GM18517 (cell line): Measurements from ENCODE around the gene LHX3.
"Not testable (repeated sequence)": the region's sequence is repeated elsewhere in the genome, so short reads cannot be mapped to it uniquely, and the experiment has no call there.

Experiments
- ATAC-seq: cut with Tn5 transposase; IDR thresholded peaks from one replicate; pipeline ENCODE4 v1.9.1; 2021; ENCODE audit warnings: mild to moderate bottlenecking, moderate library complexity; ENCODE audit not compliant: unreplicated experiment

LHX3 gene

DNA sequence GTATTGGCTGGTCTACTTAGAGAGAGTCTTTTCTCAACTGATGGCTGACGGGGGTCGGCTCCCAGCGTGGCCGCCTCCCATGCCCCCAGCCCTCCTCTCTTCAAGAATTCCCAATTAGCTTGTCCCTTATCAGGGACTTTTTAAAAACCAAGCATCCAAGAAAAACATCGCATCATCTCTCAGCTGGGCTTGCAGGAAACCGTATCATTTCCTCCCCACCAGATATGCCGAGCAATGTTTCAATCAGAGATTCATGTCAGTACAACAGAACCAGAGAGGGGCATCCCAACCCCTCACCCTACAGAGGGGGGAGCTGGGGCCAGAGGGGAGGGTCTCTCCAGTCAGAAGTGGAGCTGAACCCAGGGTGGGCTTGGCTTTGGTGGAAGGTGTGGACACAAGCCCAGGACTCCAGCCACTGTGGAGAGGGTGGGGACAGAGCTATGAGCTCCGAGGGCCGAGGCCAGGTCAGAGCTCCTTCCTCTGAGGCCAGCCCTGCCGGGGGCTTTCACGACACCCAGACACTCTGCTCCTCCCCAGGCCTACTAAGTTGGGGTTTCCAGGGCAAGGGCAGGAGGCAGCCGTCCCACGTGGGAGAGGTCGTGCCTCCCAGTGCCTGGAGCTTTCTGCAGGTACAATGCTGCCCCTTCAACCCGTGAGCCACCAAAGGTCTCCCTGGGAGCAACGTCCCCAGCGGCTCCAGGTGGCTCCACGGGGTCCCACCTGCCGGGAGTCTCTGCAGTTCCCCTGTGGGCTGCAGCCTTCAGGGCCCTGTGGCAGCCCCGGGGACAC is 47.3 kb downstream of the LHX3 start:
- no peak for ATAC-seq

DNA sequence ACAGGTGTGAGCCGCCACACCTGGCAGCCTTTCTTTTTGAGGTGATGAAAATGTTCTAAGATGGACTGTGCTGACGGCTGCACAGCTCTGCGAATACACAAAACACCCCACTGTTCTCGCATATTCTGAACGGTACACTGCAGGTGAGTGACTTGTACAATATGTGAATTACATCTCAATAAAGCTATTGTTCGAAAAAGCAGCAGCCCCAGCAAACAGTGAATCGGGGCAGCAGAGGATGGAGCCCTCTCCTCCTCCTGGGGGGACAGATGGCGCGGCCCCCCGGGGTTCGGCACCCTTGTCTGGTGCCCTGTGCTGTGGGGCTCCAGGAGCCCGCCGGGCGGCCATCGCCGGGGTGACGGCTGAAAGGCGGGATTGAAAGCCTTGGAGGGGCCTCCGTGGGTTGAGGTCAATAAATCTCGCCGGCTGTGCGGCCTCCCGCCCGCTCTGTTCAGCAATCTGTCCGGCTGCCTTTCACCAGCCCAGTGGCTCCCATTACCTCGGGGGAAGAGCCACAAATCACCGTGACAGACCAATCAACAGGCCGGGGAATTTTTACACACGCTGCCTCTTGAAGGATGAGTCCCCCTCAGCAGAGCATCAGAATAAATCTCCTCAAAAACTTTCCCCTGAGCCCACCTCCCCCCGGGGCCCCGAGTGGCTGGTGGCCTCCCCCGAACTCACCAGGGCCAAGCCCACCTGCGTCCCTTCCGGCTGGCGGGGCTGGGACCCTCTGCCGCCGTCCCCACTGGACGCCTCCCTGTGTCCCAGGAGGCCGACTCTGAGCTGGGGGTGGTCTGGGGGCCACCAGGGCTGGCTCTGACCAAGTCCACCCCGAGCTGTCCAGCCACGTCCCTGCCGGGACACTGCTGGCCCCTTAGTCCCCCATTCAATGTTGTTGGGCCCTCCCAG is 48.5 kb downstream of the LHX3 start:
- no peak for ATAC-seq

DNA sequence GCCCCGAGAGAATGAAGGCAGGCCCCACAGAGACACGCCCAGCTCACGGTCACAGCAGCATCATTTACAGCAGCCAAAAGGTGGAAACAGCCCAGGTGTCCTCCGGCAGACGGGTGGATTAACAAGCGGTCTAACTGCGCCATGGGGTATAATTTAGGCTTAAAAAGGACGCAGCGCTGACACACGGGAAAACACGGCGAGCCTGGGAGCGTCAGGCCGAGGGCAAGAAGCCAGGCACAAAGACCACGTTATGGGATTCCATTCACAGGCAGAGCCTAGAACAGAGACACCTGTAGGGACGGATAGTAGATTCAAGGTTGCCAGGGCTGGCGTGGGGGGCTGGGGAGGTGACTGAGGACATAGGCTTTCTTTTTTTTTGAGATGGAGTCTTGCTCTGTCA is 49.4 kb downstream of the LHX3 start:
- no peak for ATAC-seq

DNA sequence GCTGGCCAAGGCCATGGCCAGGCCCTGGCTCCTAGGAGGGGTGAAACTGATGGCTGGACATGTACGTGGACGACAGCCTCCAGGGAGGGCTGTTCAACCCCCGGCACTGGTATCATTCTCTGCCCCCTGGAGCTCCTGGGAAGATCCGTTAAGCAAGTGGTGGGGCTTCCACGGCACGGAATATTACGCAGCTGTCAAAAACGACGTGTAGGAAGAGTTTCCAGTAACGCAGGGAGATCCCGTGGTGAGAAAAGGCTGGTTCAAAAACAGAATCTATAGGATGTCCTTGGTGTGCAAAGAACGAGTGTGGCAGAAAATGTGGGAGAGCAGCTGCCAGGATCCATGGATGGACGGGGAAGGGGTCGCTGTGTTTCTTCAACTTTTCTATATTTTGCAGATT is 50.0 kb downstream of the LHX3 start:
- no peak for ATAC-seq

DNA sequence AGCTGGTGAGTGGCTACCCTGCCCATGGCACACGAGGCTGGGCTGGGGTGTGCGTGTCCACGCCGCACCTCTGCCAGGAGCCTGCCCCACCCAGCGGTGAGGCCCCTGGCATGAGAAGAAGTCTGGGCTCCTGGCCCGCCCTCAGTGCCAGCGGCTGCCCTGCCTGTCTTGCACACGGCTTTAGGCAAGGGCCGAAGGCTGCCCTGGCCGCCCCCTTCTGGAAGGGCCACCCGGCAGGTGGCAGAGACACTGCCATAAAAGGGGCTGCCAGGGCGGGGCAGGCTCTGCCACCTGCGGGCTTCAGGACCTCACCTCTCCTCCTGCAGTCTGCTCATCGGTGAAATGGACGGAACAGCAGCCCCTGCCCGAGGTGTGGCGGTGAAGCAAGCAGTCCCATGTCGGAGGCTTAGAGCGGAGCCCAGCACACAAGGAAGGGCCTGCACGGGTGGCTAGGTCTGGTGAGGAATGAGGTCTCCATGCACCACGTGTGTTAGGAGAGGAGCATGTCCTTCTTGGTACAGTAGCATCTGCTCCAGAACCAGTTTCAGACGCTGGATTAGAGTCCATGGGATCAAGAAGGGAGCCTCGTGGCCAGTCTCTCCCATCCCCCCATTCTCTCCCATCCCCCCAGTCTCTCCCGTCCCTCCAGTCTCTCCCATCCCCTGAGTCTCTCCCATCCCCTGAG is 51.4 kb downstream of the LHX3 start:
- no peak for ATAC-seq

DNA sequence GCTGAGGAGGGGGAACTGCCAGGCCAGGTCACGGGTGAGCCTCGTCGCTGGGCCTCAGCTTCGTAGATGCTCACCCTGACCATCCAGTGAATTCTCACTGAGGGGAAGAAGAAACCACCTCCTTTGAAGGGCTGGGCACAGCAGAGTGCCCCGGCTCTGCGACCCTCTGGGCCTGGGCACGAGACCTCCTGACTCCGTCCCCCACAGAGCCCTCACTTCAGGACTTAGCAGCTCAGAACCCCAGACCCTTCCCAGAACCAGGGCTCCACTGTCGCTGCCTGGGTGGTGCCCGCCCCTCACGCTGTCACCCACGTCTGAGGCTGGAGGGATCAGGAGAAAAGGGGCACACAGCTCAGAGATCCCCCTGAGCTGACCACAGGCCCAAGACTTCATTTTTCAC is 52.0 kb downstream of the LHX3 start:
- ATAC-seq, result no peak

DNA sequence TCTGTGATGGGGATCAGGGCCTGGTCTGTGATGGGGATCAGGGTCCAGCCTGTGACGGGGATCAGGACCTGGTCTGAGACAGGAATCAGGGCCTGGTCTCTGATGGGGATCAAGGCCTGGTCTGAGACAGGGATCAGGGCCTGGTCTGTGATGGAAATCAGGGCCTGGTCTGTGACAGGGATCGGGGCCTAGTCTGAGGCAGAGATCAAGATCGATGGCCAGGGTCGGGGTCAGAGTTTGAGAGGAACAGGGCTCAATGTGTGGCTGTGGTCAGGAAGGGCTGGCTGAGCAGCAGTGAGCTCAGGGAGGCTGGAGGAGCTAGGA is 52.4 kb downstream of the LHX3 start:
- no peak for ATAC-seq

DNA sequence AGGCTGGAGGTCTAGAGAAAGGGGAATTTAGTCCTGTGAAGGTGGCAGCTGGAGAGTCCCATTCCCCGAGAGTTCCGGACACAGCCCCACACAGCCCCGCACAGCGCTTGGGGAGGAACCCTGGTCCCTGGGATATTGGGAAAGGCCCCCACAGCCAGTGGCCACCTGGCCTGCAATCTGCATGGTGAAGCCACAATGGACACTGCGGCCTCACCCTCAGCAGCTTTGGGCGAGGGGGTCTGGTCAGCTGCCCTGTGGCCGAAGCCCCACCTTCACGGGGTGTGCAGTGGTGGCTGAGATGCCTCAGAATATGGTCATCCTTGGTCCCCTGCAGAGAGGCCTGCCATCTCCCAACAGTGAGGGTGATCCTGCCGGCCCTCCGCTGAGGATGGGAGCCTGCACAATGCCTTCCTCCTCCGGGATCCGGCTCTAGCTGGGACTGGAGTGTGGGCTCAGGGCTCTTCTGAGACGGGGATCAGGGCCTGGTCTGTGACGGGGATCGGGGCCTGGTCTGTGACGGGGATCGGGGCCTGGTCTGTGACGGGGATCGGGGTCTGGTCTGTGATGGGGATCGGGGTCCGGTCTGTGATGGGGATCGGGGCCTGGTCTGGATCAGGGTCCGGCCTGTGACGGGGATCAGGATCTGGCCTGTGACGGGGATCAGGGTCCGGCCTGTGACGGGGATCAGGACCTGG is 52.9 kb downstream of the LHX3 start:
- no peak for ATAC-seq

DNA sequence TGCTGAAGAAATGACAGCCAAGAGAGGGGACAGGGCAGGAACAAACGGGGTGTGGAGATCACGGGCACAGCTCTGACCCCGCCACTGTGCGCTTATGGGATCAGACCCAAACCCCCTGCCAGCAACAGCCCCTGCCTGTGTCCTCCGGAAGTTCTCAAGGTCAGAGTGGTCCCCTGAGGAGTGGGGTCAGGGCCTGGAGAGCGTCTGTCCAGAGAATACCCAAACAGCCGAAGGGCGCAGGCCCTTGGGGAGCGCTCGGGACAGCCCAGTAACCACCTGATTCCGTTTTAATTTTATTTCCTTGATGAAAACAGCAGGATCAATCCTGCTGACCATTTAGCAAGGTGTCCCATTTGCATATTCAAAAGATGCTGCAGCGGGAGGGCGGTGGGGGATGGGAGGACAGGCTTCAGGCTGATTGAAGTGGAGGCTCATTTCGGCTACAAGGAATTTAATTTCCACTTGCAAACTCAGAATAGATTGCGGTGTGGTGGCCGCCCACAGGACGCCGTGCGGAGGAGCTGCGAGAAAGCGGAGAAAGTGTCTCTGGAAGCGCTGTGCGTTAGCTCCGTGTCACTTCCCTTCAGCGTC is 53.6 kb downstream of the LHX3 start:
- ATAC-seq, result no peak

DNA sequence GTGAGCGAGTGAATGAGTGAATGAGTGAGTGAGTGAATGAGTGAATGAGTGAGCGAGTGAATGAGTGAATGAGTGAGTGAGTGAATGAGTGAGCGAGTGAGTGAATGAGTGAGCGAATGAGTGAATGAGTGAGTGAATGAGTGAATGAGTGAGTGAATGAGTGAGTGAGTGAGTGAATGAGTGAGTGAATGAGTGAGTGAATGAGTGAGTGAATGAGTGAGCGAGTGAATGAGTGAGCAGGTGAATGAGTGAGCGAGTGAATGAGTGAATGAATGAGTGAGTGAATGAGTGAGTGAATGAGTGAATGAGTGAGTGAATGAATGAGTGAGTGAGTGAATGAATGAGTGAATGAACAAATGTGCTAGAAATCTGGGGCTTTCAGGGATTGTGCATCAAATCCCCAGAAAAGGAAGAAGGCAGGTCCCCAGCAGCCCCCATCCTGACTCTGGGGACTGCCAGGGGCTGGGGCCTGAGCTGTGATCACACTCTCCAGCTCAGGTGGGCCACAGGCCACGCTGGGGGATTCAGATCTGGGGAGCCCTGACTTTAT is 54.2 kb downstream of the LHX3 start:
- not testable (repeated sequence) for ATAC-seq

DNA sequence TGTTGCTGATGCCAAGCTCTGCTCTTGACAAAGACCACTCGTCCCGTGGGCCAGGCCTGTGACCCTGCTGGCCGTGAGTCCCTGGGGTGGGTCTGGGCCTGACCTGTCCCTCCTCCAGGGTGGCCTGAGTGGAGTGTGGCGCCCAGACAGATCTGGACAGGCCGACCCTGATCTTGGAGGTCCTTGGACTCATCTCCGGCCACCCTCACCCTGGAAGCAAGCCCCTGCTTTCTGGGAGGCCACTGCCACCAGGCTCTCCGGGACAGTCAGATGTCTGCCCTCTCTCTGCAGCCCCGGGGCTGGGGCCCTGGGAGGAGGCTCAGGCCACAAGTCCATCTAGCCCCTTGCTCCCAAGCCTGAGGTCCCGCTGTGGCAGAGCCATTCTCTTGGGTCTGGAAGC is 55.1 kb downstream of the LHX3 start:
- no peak for ATAC-seq

DNA sequence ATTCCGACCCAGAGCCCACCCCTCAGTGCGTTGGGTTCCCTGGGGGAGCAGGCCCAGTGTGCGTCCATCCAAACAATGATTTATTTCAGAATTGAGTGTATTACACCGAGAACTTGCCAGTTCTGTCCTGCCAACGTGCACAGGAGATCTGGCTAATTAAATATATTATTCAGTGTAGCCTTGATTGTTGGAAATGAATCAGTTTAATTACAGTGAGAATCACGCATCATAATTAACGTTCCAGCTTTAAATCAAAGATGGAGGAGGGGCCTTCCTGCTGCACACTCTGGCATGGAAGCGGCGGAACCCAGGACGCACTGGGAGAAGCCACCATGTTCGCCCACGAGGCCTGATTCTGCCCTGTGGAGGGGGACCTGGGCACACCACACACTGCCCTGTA is 55.6 kb downstream of the LHX3 start:
- no peak for ATAC-seq

DNA sequence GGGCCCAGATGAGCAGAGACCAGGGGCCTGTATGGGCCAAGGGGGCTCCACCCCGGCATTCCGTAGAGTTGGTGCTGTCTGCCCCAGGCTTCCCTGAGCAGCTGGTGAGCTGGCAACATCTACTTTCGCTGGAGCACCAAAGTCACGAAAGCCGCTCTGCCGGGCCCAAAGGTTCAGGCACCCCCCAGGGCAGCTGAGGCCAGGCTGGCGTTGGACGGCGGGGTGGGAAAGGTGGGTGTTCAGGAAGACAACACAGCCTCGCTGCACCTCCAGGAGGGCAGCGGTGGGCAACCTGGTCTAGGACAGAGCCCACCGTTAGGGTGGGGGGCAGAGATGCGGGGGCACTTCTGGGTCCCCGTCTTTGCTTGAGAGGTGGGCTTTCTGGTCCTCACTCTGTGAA is 56.2 kb downstream of the LHX3 start:
- ATAC-seq, result no peak

DNA sequence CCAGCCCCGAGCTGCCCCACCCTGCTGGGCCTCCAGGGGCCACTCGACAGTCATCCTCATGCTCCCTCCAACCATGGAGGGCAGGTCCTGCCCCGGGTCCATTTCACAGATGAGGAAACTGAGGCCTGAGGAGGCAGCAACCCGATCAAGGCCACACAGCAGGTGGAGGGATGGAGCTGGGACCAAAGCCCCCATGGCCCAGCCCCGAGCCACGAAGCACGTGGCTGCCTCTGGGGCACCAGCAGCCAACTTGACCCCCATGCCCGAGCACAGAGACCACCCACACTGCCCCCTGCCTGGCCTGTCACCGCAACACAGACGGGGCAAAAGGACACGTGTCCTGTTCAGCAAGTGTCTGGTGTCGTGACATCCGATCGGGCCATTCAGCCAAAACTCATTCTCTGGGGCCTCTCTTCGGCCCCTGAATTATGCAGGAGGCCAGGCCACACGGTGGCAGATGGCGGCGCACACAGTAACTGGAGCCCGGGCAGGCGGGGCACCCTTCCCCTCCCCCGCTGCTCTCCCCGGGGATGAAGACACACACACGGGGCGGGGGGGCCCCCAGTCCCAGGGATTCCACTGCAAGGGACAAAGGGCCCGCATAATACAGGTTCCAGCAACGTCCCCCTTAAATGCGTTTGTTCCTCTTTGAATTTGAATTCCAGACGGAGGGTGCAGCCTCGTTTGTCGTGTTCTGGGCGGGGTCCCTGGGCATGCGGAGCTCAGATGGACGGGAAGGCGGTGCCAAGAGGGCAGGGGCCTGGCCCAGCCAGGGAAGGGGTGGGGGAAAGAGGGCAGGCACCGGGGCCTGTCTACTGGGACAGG is 56.8 kb downstream of the LHX3 start:
- ATAC-seq, result no peak

DNA sequence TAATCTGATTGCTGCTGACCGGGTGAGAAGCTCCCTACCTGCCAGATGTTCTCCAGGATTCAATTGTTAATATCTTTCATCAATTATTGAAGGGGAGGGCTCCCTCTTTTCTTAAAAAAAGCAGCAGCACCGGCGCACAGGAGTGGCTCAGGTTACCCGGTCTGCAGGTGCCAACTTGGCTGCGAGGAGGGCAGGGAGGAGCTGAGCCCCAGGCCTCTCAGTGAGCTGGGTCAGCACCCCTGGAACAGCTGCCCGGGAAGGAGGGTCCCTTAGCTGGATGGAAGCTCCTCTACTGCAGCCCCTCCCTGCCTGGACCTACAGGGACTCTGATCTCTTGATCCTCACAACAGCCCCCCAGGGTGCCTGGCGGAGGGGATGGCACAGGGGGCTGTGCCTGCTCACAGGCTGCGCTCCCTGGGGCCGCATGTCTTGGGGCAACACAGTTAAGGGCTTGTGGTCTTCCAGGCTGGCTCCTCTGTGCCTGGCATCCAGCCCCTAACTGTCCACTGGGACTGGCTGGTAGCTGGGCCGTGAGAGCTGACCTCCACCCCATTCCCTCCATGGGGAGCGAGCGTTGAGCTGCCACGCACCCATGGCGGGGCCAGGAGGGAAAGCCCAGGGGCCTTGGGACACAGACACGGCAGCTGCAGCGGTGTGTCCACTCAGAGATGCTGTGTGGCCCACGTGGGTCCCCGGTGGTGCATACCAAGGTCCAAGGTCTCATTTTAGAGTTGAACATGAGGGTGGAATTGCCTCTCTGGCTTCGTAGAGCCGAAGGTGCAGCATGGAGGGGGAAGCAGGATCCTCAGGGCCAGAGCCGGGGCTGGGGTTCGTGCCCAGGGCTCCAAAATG is 57.7 kb downstream of the LHX3 start:
- ATAC-seq, result no peak
